Measurements from ENCODE around the gene PEG3.
"Not testable (repeated sequence)": the region's sequence is repeated elsewhere in the genome, so short reads cannot be mapped to it uniquely, and the experiment has no call there.

The PEG3 gene

GRCh38 chr19:56858026-56858425 lies 17.5 kb upstream of the PEG3 start:
- no peak for TF ChIP-seq CTCF (IDR thresholded peaks at IDR 0.05; ENCODE audit: low read depth, low read length, missing control alignments)
- no peak for DNase-seq (ENCODE audit: low read depth)
- H3K4me3 ChIP-seq (ENCODE audit: low read depth, low read length) = no peak overlapping the region

GRCh38 chr19:56856822-56857221 lies 16.3 kb upstream of the PEG3 start:
- no peak for TF ChIP-seq CTCF (IDR thresholded peaks at IDR 0.05; ENCODE audit: low read depth, low read length, missing control alignments)
- H3K4me3 ChIP-seq (ENCODE audit: low read depth, low read length) = no peak overlapping the region
- DNase-seq (ENCODE audit: low read depth) = no peak

- H3K4me3 ChIP-seq (ENCODE audit: low read depth, low read length); DNase-seq (ENCODE audit: low read depth): not testable (repeated sequence)
Measured at GRCh38 chr19:56852361-56852760, 11.8 kb upstream of the PEG3 start.

- DNase-seq (ENCODE audit: low read depth) = no peak
- no peak overlapping the region for H3K4me3 ChIP-seq (ENCODE audit: low read depth, low read length)
- TF ChIP-seq CTCF (IDR thresholded peaks at IDR 0.05; ENCODE audit: low read depth, low read length, missing control alignments) = no peak
Measured at GRCh38 chr19:56848166-56848565, 7.6 kb upstream of the PEG3 start.

- TF ChIP-seq CTCF (IDR thresholded peaks at IDR 0.05; ENCODE audit: low read depth, low read length, missing control alignments) = no peak
- DNase-seq (ENCODE audit: low read depth) = no peak
- no peak overlapping the region for H3K4me3 ChIP-seq (ENCODE audit: low read depth, low read length)
Measured at GRCh38 chr19:56842412-56842811, 1.9 kb upstream of the PEG3 start.

- no peak overlapping the region for H3K4me3 ChIP-seq (ENCODE audit: low read depth, low read length)
- TF ChIP-seq CTCF (IDR thresholded peaks at IDR 0.05; ENCODE audit: low read depth, low read length, missing control alignments) = no peak
- no peak for DNase-seq (ENCODE audit: low read depth)
Measured at GRCh38 chr19:56841193-56841543, 642 bp upstream of the PEG3 start.

- no peak for DNase-seq (ENCODE audit: low read depth)
- no peak for TF ChIP-seq CTCF (IDR thresholded peaks at IDR 0.05; ENCODE audit: low read depth, low read length, missing control alignments)
- H3K4me3 ChIP-seq (ENCODE audit: low read depth, low read length) = no peak overlapping the region
Measured at GRCh38 chr19:56839652-56840450, 675 bp downstream of the PEG3 start.
